HG02623 (cell line): ENCODE data around the gene AIFM2.
"Not testable (repeated sequence)": the region's sequence is repeated elsewhere in the genome, so short reads cannot be mapped to it uniquely, and the experiment has no call there.

Experiments
- ATAC-seq: cut with Tn5 transposase; IDR thresholded peaks from one replicate; pipeline ENCODE4 v1.9.1; 2021; ENCODE audit warnings: moderate library complexity; ENCODE audit not compliant: unreplicated experiment

The AIFM2 gene

GRCh38 chr10:70096016-70096704 lies 36.5 kb downstream of the AIFM2 start:
- no peak for ATAC-seq

- no peak for ATAC-seq
Measured at GRCh38 chr10:70094250-70094649, 38.4 kb downstream of the AIFM2 start.

GRCh38 chr10:70093335-70093944 lies 39.2 kb downstream of the AIFM2 start:
- no peak for ATAC-seq

- no peak for ATAC-seq
Measured at GRCh38 chr10:70092389-70092718, 40.3 kb downstream of the AIFM2 start.

GRCh38 chr10:70090951-70091350 lies 41.7 kb downstream of the AIFM2 start:
- no peak for ATAC-seq

GRCh38 chr10:70090013-70090412 lies 42.6 kb downstream of the AIFM2 start:
- no peak for ATAC-seq

GRCh38 chr10:70088308-70088698 lies 44.3 kb downstream of the AIFM2 start:
- ATAC-seq, result no peak

- ATAC-seq, result no peak
Measured at GRCh38 chr10:70087616-70088307, 44.9 kb downstream of the AIFM2 start.

- ATAC-seq, result no peak
Measured at GRCh38 chr10:70085975-70086613, 46.5 kb downstream of the AIFM2 start.

GRCh38 chr10:70084189-70084588 lies 48.4 kb downstream of the AIFM2 start:
- ATAC-seq, result no peak

- not testable (repeated sequence) for ATAC-seq
Measured at GRCh38 chr10:70080789-70081188, 51.8 kb downstream of the AIFM2 start.

GRCh38 chr10:70078937-70079336 lies 53.7 kb downstream of the AIFM2 start:
- ATAC-seq, result no peak

GRCh38 chr10:70078329-70078728 lies 54.3 kb downstream of the AIFM2 start:
- ATAC-seq, result no peak

- ATAC-seq, result no peak
Measured at GRCh38 chr10:70074971-70075370, 57.7 kb downstream of the AIFM2 start.

- ATAC-seq, result no peak
Measured at GRCh38 chr10:70074165-70074564, 58.5 kb downstream of the AIFM2 start.

GRCh38 chr10:70070834-70071233 lies 61.8 kb downstream of the AIFM2 start:
- ATAC-seq, result no peak

- ATAC-seq, result no peak
Measured at GRCh38 chr10:70069346-70069745, 63.3 kb downstream of the AIFM2 start.

GRCh38 chr10:70068925-70069324 lies 63.7 kb downstream of the AIFM2 start:
- ATAC-seq, result no peak

- no peak for ATAC-seq
Measured at GRCh38 chr10:70067586-70067985, 65.0 kb downstream of the AIFM2 start.

GRCh38 chr10:70066190-70066589 lies 66.4 kb downstream of the AIFM2 start:
- no peak for ATAC-seq

- no peak for ATAC-seq
Measured at GRCh38 chr10:70064486-70064885, 68.1 kb downstream of the AIFM2 start.
